A549 treated with CpdA at 1 μM for 4 hours (cell line): ENCODE measurements around the gene ANKRD18B. TPM values are rescaled to one million over a fixed set of nuclear protein-coding genes. Genes with fewer than 3 reads are reported as not detected.

Experiments
- total RNA-seq: library from RNA; stranded (reverse); fragments of 200-300 nt; extraction: Qiagen RNA extraction; gene quantifications from 5 replicates; pipeline ENCODE4 v1.2.3, GENCODE V29; 2022; ENCODE audit warnings: low read depth

The ANKRD18B gene
- 5.6 to 8.6 TPM (median 7.2 TPM) in 5 replicates for total RNA-seq

GRCh38 chr9:33523397-33524305, at the start of gene ANKRD18B:
Gene ANKRD18B (plus strand): TSS chr9:33524251. CDS start chr9:33524490, 239 bp downstream.

Other genes starting within 250 kb of the ANKRD18B start
- gene NFX1, start 233.7 kb upstream of the ANKRD18B start, total RNA-seq, result 25.9 to 28.9 TPM (median 27.3 TPM) in 5 replicates
- gene AQP7, start 121.7 kb upstream of the ANKRD18B start, total RNA-seq, result 0.19 to 0.49 TPM (median 0.24 TPM) in 5 replicates
- gene AQP3, start 76.7 kb upstream of the ANKRD18B start, total RNA-seq, result 9.5 to 17.4 TPM (median 13.3 TPM) in 5 replicates
- gene NOL6, start 50.3 kb upstream of the ANKRD18B start, total RNA-seq, result 57.8 to 69.5 TPM (median 64.7 TPM) in 5 replicates